Psoas muscle (tissue), 8 donors: Measurements from ENCODE around the gene IFNG. TPM values are rescaled to one million over a fixed set of nuclear protein-coding genes. Genes with fewer than 3 reads are reported as not detected.

Experiments used
- ATAC-seq, 4 donors: fragments of 200-7000 bp; cut with Tn5 transposase; one replicate each; pipeline ENCODE4 v1.9.1; 2020; ENCODE audit warnings: moderate library complexity in 3 of 4, mild to moderate bottlenecking in 2 of 4
- DNase-seq, 2 donors: peaks; one replicate each; pipeline ENCODE4 v3.0.0-alpha.2; 2020
- H3K27ac ChIP-seq: fragments of 200-600 bp; one replicate; pipeline ENCODE4 v1.8.0; 2022
- H3K27me3 ChIP-seq, 3 donors: fragments of 200-600 bp in 1 of 3; one replicate each; pipeline versions ENCODE4 v1.6.1 to v1.8.0; 2013 to 2022; ENCODE audit warnings: low read length in 2 of 3, mild to moderate bottlenecking in 2 of 3, moderate library complexity in 1 of 3; ENCODE audit not compliant: insufficient read depth in 3 of 3
- H3K36me3 ChIP-seq, 2 donors: fragments of 200-600 bp in 1 of 2; one replicate each; pipeline versions ENCODE4 v1.6.1 to v1.8.0; 2013 to 2022; ENCODE audit warnings: low read depth in 1 of 2, mild to moderate bottlenecking in 1 of 2, moderate library complexity in 1 of 2; ENCODE audit not compliant: insufficient read depth in 1 of 2
- H3K4me1 ChIP-seq: fragments of 200-600 bp; one replicate; pipeline ENCODE4 v1.8.0; 2022
- H3K4me3 ChIP-seq: fragments of 200-600 bp; one replicate; pipeline ENCODE4 v1.8.0; 2022; ENCODE audit warnings: mild to moderate bottlenecking
- H3K9me3 ChIP-seq: fragments of 200-600 bp; one replicate; pipeline ENCODE4 v1.8.0; 2022
- WGBS, 3 donors: extraction: QIAGEN DNeasy Blood & Tissue Kit; methylation state at CpG; one replicate each; pipeline versions ENCODE4 v1.1.6 to v1.1.7; 2013; 5-methylcytosine and 5-hydroxymethylcytosine counted together
- intact Hi-C, 2 donors: fragments of 100-400 bp; cut with DNase I; formaldehyde crosslinking; loops; one replicate each; pipeline versions ENCODE4 v1.11.0 to v1.14.2; 2022
- polyA plus RNA-seq, 3 donors: library from polyadenylated mRNA; stranded (reverse); fragments of 200-250 nt; gene quantifications; one replicate each; pipeline ENCODE4 v1.2.3, GENCODE V29; 2013
- total RNA-seq, 4 donors: library from RNA; stranded (reverse); fragmentation: NEBNext Ultra II Directional in 2 of 4; extraction: Animal tissue kit (Norgen Biotek cat#: 25700) in 2 of 4; gene quantifications; one replicate each; pipeline versions ENCODE4 v1.2.1 to v1.2.4, GENCODE V29; 2021 to 2023
- TF ChIP-seq, protein P1 (sequence below): fragments of 200-600 bp; IDR thresholded peaks from one replicate; pipeline ENCODE4 v1.8.0; 2022; ENCODE audit warnings: antibody characterized with exemption
- donor health status: healthy with polysubstance abuse.
- donor health status: DM: no; HTN: no; CAD: no; lungs with moderate emphysema.
- donor health status: Bipolar disorder and iron deficiency.
- donor health status: healthy.
- donor health status: DM: yes; HTN: yes; CAD: no.
- donor health status: DM: no; HTN: no; CAD: no.
- donor health status: DM: no; HTN: no; CAD: no.
- donor health status: DM: yes; HTN: yes; CAD: no.

Gene IFNG
- total and polyA plus RNA-seq, 7 donors = not detected

DNA sequence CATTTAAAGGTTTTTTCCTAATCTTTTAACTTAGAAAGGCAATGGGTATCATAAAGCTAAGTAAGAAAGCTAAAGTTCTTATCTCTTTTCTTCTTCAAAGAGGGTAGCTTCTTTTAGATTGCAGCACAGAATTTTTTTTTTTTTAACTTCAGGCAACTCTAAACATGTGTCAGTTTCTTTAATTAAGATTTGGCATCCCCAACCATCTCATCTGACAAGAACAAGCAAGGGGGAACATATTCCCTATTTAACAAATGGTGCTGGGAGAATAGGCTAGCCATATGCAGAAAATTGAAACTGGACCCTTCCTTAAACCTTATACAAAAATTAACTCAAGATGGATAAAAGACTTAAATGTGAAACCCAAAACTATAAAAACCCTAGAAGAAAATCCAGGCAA is 14.3 kb upstream of the IFNG start:
- H3K4me3 ChIP-seq = no peak overlapping the region
- H3K27ac ChIP-seq = no peak overlapping the region
- no peaks in the 10 kb centered on the region for H3K27me3 ChIP-seq
- ATAC-seq (peak in 1 of 4 donors; percentile 62), DNase-seq (no peak)
- H3K9me3 ChIP-seq = no peaks in the 10 kb centered on the region
- TF ChIP-seq, protein P1, sequence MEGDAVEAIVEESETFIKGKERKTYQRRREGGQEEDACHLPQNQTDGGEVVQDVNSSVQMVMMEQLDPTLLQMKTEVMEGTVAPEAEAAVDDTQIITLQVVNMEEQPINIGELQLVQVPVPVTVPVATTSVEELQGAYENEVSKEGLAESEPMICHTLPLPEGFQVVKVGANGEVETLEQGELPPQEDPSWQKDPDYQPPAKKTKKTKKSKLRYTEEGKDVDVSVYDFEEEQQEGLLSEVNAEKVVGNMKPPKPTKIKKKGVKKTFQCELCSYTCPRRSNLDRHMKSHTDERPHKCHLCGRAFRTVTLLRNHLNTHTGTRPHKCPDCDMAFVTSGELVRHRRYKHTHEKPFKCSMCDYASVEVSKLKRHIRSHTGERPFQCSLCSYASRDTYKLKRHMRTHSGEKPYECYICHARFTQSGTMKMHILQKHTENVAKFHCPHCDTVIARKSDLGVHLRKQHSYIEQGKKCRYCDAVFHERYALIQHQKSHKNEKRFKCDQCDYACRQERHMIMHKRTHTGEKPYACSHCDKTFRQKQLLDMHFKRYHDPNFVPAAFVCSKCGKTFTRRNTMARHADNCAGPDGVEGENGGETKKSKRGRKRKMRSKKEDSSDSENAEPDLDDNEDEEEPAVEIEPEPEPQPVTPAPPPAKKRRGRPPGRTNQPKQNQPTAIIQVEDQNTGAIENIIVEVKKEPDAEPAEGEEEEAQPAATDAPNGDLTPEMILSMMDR = no peak
- H3K36me3 ChIP-seq = no peaks in the 10 kb centered on the region
- intact Hi-C loops = no loop called here
- H3K4me1 ChIP-seq = no peaks in the 10 kb centered on the region

DNA sequence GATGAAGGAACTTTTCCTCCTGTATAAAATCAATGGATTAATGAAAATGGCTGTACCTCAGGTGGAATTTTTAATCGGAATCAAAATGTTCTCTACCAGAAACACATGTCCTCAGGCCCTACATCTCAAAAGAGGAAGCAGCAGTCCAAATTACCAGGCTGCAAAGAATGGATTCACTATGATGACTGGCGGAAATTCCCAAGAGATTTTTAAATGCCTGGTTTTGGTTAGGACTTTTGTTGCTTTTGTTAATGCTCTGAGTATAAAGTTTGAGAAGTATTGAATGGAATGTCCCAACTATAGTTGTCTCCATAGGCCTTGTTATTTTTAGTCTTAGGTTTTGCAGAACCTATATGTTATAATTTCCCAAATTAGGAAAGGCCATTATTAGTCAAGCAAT is 11.2 kb upstream of the IFNG start:
- Histone ChIP-seq H3K4me1 (no peaks in the 10 kb centered on the region), H3K4me3 (no peak overlapping the region), H3K9me3 (no peaks in the 10 kb centered on the region), H3K27me3 (no peaks in the 10 kb centered on the region), H3K36me3 (no peaks in the 10 kb centered on the region), H3K27ac (no peak overlapping the region)
- intact Hi-C loops = no loop called here
- ATAC-seq (no peak), DNase-seq (no peak)
- WGBS, 3 donors = 84 to 96% (median 95%) methylated on average over 2 of the region's 2 CpGs
- TF ChIP-seq, protein P1 = no peak

DNA sequence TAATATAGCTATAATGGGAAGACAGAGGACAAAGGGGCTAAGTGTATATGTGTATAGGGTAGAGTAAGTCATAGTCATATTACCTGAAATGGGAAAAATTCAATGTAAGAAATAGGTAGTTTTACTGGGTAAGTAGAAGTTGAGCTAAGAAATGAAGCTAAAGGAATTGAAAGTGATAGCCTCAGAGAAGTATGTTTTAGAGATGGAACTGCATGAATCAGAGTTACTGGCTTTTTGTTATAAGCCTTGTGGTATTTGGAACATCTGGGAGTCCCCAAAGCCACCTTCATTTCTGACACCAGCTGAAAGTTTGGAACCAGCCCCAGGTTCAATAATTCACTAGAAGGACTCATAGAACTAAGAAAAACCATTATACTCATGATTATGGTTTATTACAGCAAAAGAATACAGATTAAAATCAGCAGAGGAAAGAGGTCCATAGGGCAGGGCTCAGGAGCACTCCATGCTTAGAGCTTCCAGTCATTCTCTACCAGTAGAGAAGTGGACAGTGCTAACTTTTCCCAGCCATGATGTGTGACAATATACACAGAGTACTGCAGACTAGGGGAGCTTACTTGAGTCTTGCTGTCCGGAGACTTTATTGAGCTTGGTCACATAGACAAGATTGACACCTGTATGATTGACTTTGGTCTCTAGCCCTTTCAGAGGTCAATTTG is 9.8 kb upstream of the IFNG start:
- no peaks in the 10 kb centered on the region for H3K4me1 ChIP-seq
- no peaks in the 10 kb centered on the region for H3K9me3 ChIP-seq
- no peak overlapping the region for H3K4me3 ChIP-seq
- WGBS, 3 donors = 88 to 97% (median 92%) methylated on average over 1 of the region's 1 CpG
- ATAC-seq (no peak), DNase-seq (no peak)
- H3K27me3 ChIP-seq = no peaks in the 10 kb centered on the region
- intact Hi-C loops = no loop called here
- TF ChIP-seq, protein P1 = no peak
- H3K27ac ChIP-seq = no peak overlapping the region
- no peaks in the 10 kb centered on the region for H3K36me3 ChIP-seq

DNA sequence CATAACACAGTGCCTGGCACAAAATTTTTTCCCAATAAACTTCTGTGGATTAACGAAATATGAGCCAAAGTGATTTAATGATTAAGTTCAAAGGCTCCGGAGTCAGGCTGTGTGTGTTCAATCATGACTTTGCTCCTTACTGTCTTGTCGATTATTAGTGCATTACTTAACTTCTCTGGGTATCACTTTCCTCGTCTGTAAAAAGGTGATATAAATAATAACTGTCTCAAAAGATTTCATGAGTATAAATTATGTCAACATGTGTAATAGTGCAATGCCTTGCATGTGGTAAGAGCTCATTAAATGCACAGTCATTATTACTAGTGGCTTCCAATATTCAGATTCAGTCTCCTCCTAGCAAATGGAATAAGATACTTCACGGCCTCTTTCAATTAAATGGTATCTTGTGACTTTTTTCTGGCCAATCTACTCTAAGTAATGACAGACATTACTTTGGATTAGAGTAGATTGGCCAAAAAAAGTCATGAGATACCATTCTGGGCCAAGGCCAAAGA is 6.8 kb upstream of the IFNG start:
- H3K27me3 ChIP-seq = no peaks in the 10 kb centered on the region
- 15 to 44% (median 17%) methylated on average over 5 of the region's 5 CpGs for WGBS, 3 donors
- H3K4me1 ChIP-seq = no peaks in the 10 kb centered on the region
- no peak overlapping the region for H3K4me3 ChIP-seq
- H3K27ac ChIP-seq = peak overlapping the region; percentile 56
- ATAC-seq = peak; percentile 58 to 97 (median 90)
- TF ChIP-seq, protein P1 = no peak
- no peaks in the 10 kb centered on the region for H3K9me3 ChIP-seq
- intact Hi-C loops = no loop called here
- no peak for DNase-seq
- no peaks in the 10 kb centered on the region for H3K36me3 ChIP-seq
